GM12878 (cell line): ENCODE data around the gene TMEM86B. TPM values are rescaled to one million over a fixed set of nuclear protein-coding genes. Genes with fewer than 3 reads are reported as not detected.

Experiments used
- CBFB ChIP-seq: IDR thresholded peaks from 2 replicates; pipeline ENCODE4 v1.6.1; 2016; ENCODE audit warnings: antibody characterized with exemption, low read depth
- CBX3 ChIP-seq: fragments of 200-600 bp; sonication (generic); IDR thresholded peaks from 2 replicates; pipeline ENCODE4 v1.6.1; 2016; ENCODE audit warnings: low read depth, borderline replicate concordance
- CUX1 ChIP-seq: IDR thresholded peaks from 2 replicates; pipeline ENCODE4 v1.6.1; 2012; ENCODE audit warnings: improper control_type of control experiment, low read depth, low read length; ENCODE audit not compliant: insufficient replicate concordance
- RCOR1 ChIP-seq: conservative IDR thresholded peaks from 2 replicates; pipeline ENCODE4 v1.6.1; 2012; ENCODE audit warnings: low read depth, low read length, improper control_type of control experiment
- RELB ChIP-seq: fragments of 450-650 bp; IDR thresholded peaks from 2 replicates; pipeline ENCODE4 v1.6.1; 2017; ENCODE audit warnings: low read depth, mild to moderate bottlenecking, moderate library complexity
- SMAD5 ChIP-seq: IDR thresholded peaks from 2 replicates; pipeline ENCODE4 v1.6.1; 2016; ENCODE audit warnings: antibody characterized with exemption, low read depth
- ZZZ3 ChIP-seq: IDR thresholded peaks from 2 replicates; pipeline ENCODE4 v1.6.1; 2011; ENCODE audit warnings: low read depth; ENCODE audit not compliant: control insufficient read depth, insufficient read length
- polyA plus RNA-seq, 11 experiments: library from polyadenylated mRNA; depleted of rRNA in 4 of 11; unstranded in 6 of 11; stranded (reverse) in 5 of 11; fragments of >200 nt; fragmentation: Nextera tagmentation in 4 of 11; fragmentation: Illumina TruSeq in 1 of 11; extraction: Ambion mirVana in 4 of 11; extraction: Trizol in 1 of 11; gene quantifications; 1 replicate in 1 of 11; 2 replicates in 10 of 11; pipeline versions ENCODE4 v1.2.1 to v1.2.3, GENCODE V29; 2011 to 2016; ENCODE audit warnings: inconsistent platforms in 2 of 11, missing spikeins in 2 of 11, low read depth in 1 of 11
- total RNA-seq, 4 experiments: library from RNA; depleted of rRNA in 3 of 4; stranded (reverse); fragments of >200 nt in 3 of 4; fragmentation: Illumina TruSeq in 1 of 4; extraction: Trizol in 1 of 4; gene quantifications; 2 replicates each; pipeline versions ENCODE4 v1.2.1 to v1.2.3, GENCODE V29; 2013 to 2021

TMEM86B gene
- total and polyA plus RNA-seq, 10 of the 15 experiments (the other 5 are each of a cell fraction or from before 2014, with no cell fraction given), result 0.26 to 10.6 (median 1.8) TPM

GRCh38 chr19:55275851-55276719 is 47.5 kb upstream of the TMEM86B start (continued):
- no peak for TF ChIP-seq CUX1
- TF ChIP-seq ZZZ3, result no peak
- TF ChIP-seq RELB, result no peak
- no peak for TF ChIP-seq RCOR1
- no peak for TF ChIP-seq CBX3
- 0 out of 2 replicates have a peak, but pooled peaks have one; percentile 22 for TF ChIP-seq CBFB
- no peak for TF ChIP-seq SMAD5
